HG03139 (cell line): Measurements from ENCODE around the gene PEAK3.

Source experiments
- ATAC-seq: cut with Tn5 transposase; IDR thresholded peaks from one replicate; pipeline ENCODE4 v1.9.1; 2021; ENCODE audit not compliant: unreplicated experiment

PEAK3 gene

GRCh38 chr19:2271234-2272103 lies 10.5 kb downstream of the PEAK3 start:
- no peak for ATAC-seq

DNA sequence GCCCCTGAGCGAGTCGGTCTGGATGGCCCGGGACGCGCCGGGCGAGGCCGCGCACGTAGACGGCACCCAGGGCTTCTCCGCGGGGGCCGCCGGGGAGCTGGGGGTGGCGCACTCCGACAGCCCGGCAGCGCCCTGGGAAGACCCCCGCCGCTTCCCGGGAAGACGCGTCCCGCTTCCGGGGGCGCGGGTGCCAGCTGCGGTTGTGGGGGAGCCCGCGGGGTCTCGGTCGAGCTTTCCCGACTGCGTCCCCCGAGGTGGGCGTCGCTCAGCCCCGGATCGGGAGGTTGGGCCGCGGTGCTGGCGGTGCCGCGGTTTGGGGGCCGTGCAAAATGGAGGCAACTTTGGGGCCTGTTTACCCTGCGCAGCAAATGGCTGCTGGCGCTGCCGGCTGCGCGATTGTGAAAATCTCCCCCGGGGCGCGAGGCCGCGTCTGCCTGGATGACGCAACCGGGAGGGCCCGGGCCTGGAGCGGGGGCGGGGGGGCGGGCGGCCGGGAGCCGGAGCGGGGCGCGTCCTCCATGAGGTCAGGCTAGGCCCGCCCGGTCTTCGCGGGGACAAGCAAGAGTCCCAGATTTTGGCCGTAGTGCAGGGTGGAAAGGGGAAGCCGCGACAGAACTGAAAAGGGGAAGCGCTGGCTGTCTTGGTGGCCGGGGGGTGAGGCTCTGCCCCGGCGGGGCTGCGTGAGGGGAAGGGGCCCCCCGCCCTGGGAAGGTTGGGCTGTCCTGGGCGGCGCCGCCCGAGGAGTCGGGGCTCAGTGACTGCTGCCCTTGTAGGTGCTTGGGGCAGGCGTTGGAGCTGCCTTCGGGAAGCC lies 11.3 kb downstream of the PEAK3 start:
- no peak for ATAC-seq

- no peak for ATAC-seq
Measured at GRCh38 chr19:2270157-2270422, 11.9 kb downstream of the PEAK3 start.

GRCh38 chr19:2269244-2270156 lies 12.5 kb downstream of the PEAK3 start:
- peak; percentile 47 for ATAC-seq

GRCh38 chr19:2268861-2269243 lies 13.1 kb downstream of the PEAK3 start:
- ATAC-seq, result no peak

GRCh38 chr19:2268480-2268830 lies 13.5 kb downstream of the PEAK3 start:
- ATAC-seq, result no peak

- ATAC-seq, result no peak
Measured at GRCh38 chr19:2266183-2266993, 15.6 kb downstream of the PEAK3 start.

GRCh38 chr19:2261438-2262172 lies 20.4 kb downstream of the PEAK3 start:
- no peak for ATAC-seq

GRCh38 chr19:2260341-2260805 lies 21.6 kb downstream of the PEAK3 start:
- no peak for ATAC-seq

- ATAC-seq, result no peak
Measured at GRCh38 chr19:2259336-2259735, 22.6 kb downstream of the PEAK3 start.

- ATAC-seq, result no peak
Measured at GRCh38 chr19:2255982-2256685, 25.8 kb downstream of the PEAK3 start, which contains the start of gene JSRP1. TSS of gene JSRP1 (minus strand) at chr19:2256417. CDS start at chr19:2255314, 1,103 bp downstream.

DNA sequence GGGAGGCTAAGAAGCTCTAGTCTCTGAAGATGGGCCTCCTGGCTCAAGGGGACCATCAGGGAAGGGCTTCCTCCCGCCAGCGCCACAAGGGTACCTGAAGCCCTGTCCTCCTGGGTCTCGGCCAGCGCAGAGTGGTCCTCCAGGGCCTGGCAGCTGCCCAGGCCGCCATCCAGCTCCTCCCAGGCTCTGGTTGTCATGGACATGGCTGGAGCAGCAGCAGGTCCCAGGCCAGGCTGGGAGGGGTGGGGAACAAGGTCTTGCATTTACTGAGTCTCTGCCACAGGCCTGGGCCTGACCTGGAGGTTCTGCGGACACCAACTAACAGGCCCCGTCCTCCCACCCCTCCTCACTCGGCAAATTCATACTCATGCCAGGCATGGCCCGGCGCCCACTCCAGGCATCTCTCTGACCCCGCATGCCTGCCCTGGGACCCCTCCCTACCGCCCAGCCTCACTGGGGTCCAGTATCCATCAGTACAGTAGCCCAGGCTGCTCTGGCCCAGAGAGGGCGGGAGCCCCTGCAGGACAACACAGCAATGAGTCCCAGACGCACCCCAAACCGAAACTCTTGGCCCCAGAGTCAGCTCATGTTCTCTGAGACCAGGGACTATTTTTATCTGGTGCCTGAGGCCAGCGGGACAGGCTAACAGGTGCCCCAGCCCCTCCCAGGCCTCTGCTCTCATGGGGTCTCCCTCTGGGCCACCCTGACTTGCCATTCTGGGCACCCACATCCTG lies 26.7 kb downstream of the PEAK3 start:
- no peak for ATAC-seq

GRCh38 chr19:2254064-2254872 lies 27.7 kb downstream of the PEAK3 start:
- no peak for ATAC-seq

DNA sequence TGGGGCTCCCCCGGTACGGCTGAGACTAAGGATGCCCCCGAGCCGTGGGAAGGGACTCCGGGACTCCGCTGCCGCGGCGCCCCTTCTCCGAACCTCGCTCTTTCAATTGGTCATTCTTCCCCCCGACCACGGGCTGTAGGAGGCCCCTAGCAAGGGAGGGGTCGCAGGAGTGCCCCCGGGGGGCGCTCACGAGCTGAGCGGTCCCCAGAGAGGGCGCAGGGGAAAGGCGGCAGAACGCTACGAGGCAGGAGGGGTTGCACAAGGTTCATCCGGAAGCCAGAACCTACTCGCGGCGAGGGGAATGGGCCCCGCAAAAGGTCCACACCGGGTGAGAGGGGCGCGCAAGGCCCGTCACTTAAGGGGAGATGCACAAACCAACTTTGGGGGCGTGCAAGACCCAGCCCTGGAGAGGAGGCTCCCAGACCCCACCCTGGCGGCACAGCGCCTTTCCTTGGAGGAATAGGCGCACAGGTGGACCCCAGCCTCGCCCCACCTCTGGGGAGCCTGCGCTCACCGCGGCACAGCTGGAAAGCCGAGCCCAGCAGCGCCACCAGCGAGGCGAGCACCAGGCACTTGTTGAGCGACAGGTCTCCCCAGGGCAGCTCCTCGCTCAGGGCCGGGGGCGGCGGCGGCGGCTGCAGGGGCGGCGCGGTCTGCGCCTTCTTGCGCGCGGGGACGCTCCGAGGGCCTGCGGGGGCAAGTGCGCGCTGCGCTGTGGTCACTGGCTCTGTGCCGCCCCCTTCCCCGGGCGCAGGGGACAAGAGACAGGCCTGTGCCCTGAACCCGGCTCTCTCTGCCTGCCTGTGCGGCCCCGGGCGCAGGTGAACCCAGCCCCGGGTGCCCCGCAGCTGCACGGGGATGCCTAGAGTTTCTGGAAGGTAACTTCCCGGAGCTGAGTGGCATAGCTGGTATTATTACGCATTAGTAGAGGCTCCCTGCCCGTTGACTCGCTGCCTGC lies 28.6 kb downstream of the PEAK3 start:
- ATAC-seq, result no peak

DNA sequence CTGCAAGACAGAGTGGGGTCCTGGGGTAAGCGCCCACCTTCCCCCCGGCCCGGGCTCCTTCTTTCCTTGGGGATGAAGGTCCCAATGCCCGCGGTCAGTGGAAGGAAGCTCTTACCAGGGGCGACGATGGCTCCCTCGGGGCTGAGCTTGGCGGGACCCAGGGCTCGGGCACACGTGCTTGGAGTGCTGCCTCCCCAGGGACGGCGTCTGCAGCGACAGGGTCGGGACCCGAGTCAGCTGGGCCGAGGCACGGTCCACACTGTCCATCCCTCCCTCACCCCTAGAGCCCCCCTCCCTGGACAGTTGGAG lies 29.2 kb downstream of the PEAK3 start:
- no peak for ATAC-seq

DNA sequence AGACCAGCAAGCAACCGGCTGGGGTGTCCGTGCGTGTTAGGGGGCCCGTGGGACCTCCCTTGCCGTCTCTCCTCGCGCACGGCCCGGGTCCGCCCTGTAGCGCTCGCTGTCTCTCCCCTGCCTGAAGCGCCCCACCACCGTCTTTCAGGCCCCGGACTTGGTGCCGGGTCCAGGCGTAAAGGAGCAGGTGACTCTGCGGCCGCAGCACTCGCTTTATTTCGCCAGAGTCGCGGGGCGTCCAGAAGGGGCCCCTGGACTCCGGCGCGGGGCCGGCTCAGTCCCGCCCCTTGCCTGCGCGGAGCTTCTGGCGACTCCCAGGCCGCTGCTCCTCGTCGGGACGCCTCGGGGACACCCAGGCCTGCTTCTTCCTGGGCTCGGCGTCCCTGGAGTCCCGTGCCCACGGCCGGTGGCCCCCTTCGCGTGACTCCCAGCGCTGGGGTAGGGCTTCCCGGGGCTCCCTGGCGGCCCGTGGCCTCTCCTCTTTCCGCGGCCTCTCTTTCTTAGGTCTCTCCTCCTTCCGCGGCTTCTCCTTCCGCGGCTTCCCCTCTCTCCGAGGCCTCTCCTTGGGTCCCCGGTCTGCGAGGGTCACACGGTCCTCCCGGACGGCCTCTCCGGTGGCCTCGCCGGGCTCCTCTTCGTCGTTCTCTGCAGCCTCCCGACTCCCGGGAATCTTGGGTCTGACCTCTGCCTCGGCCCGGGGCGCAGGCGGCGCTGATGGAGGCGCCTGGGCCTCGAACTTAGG lies 29.7 kb downstream of the PEAK3 start:
- no peak for ATAC-seq
